Measurements from ENCODE around the gene VPS37C. TPM values are rescaled to one million over a fixed set of nuclear protein-coding genes. Genes with fewer than 3 reads are reported as not detected.

The VPS37C gene
- total and polyA plus RNA-seq, 10 of the 15 experiments (the other 5 are each of a cell fraction or from before 2014, with no cell fraction given) = 0.39 to 16.5 (median 7.8) TPM

GRCh38 chr11:61161190-61162091 is at the start of gene VPS37C (continued):
- no peak for TF ChIP-seq ZBTB4 (CRISPR knock-in tag; IDR thresholded peaks at IDR 0.05)
- peak; percentile 8; the same call in 1 of the 2 replicates for TF ChIP-seq CREM (IDR thresholded peaks at IDR 0.05; ENCODE audit: low read depth)
- no peak for TF ChIP-seq ESRRA (IDR thresholded peaks at IDR 0.05; ENCODE audit: low read length)
- peak in 1 of 2 experiments; percentile 27; a peak in 1 of 4 replicates for TF ChIP-seq EP300 (IDR thresholded peaks at IDR 0.05; ENCODE audit: borderline replicate concordance in 1 of 2, control insufficient read depth in 1 of 2, low read depth in 2 of 2, low read length in 2 of 2)
- TF ChIP-seq POLR2AphosphoS5 (IDR thresholded peaks at IDR 0.05; ENCODE audit: low read length) = peak; percentile 84
- TF ChIP-seq SP1 (IDR thresholded peaks at IDR 0.05; ENCODE audit: low read depth, low read length) = peak; percentile 72
- no peak; the same call in 1 of the 2 replicates for TF ChIP-seq SMC3 (IDR thresholded peaks at IDR 0.05; ENCODE audit: borderline replicate concordance, low read length)
- no peak for TF ChIP-seq REST (IDR thresholded peaks at IDR 0.05; ENCODE audit: low read depth, low read length)
- no peak for TF ChIP-seq PBX3 (IDR thresholded peaks at IDR 0.05; ENCODE audit: insufficient replicate concordance, low read depth, low read length)
- TF ChIP-seq RAD21 (IDR thresholded peaks at IDR 0.05; ENCODE audit: insufficient read depth, low read depth, low read length) = no peak
- TF ChIP-seq NRF1 (conservative IDR thresholded peaks at IDR 0.05; ENCODE audit: low read depth, low read length) = no peak
- TF ChIP-seq RUNX3 (IDR thresholded peaks at IDR 0.05; ENCODE audit: low read length) = peak; percentile 84
- peak; percentile 73 for TF ChIP-seq PML (IDR thresholded peaks at IDR 0.05; ENCODE audit: low read length)
- TF ChIP-seq POLR2A (IDR thresholded peaks at IDR 0.05; ENCODE audit: low read depth, low read length) = peak; percentile 86
- TF ChIP-seq CHD2 (IDR thresholded peaks at IDR 0.05; ENCODE audit: borderline replicate concordance, low read depth, low read length) = peak; percentile 51; the same call in 1 of the 2 replicates
- no peak for TF ChIP-seq RFX5 (IDR thresholded peaks at IDR 0.05; ENCODE audit: low read depth, low read length)
- peak; percentile 78; the same call in 1 of the 2 replicates for TF ChIP-seq ZSCAN29 (IDR thresholded peaks at IDR 0.05)
- TF ChIP-seq ETV6 (conservative IDR thresholded peaks at IDR 0.05 in 1 of 2, IDR thresholded peaks at IDR 0.05 in 1 of 2; ENCODE audit: borderline replicate concordance in 1 of 2, low read depth in 1 of 2) = no peak
- no peak for TF ChIP-seq MTA3 (IDR thresholded peaks at IDR 0.05; ENCODE audit: borderline replicate concordance, low read length)
- TF ChIP-seq KAT2A (conservative IDR thresholded peaks at IDR 0.05; ENCODE audit: control insufficient read depth, low read depth, low read length) = no peak
- peak; percentile 10; the same call in 2 of the 3 replicates for TF ChIP-seq POU2F2 (IDR thresholded peaks at IDR 0.05; ENCODE audit: borderline replicate concordance, low read depth, low read length)
- TF ChIP-seq MEF2B (IDR thresholded peaks at IDR 0.05; ENCODE audit: partially characterized antibody, poor library complexity, severe bottlenecking) = no peak

Measured in GM12878 (cell line).